Prostate gland (tissue), 2 donors: Measurements from ENCODE around the gene ARMC7.

Source experiments
- CTCF ChIP-seq, 4 experiments: fragments of 200-600 bp in 2 of 4; fragments of 450-650 bp in 2 of 4; sonication (generic) in 2 of 4; IDR thresholded peaks; 1 replicate in 3 of 4; 2 replicates in 1 of 4; pipeline ENCODE4 v1.5.1; 2016 to 2019; ENCODE audit warnings: antibody characterized with exemption in 4 of 4, mild to moderate bottlenecking in 2 of 4, moderate library complexity in 2 of 4
- POLR2A ChIP-seq: fragments of 450-650 bp; IDR thresholded peaks from one replicate; pipeline ENCODE4 v1.6.1; 2016; ENCODE audit warnings: antibody characterized with exemption, mild to moderate bottlenecking

GRCh38 chr17:75130632-75131277 is 21.0 kb downstream of the ARMC7 start:
- peak in 2 of 4 experiments; percentile 50 to 52 for TF ChIP-seq CTCF (IDR thresholded peaks at IDR 0.05)
- no peak for TF ChIP-seq POLR2A
